Adrenal gland (tissue), 12 donors: ENCODE measurements around the gene PRDX2. TPM values are rescaled to one million over a fixed set of nuclear protein-coding genes. Genes with fewer than 3 reads are reported as not detected.

Experiments used
- DNase-seq, 7 donors: peaks; one replicate each; pipeline ENCODE4 v3.0.0-alpha.2; 2019 to 2020
- H3K27ac ChIP-seq, 5 donors: fragments of 200-600 bp; sonication (generic) in 4 of 5; 1 replicate in 3 of 5; 2 replicates in 2 of 5; pipeline versions ENCODE4 v1.5.1 to v1.8.0; 2016 to 2020; ENCODE audit warnings: mild to moderate bottlenecking in 1 of 5
- H3K27me3 ChIP-seq: fragments of 200-600 bp; 2 replicates; pipeline ENCODE4 v1.8.0; 2021
- H3K36me3 ChIP-seq, 2 donors: fragments of 200-600 bp; replicated peaks in 1 of 2; 1 replicate in 1 of 2; 2 replicates in 1 of 2; pipeline versions ENCODE4 v1.5.1 to v1.8.0; 2018 to 2022
- H3K4me1 ChIP-seq, 2 donors: fragments of 200-600 bp; replicated peaks in 1 of 2; 1 replicate in 1 of 2; 2 replicates in 1 of 2; pipeline versions ENCODE4 v1.5.1 to v1.8.0; 2018 to 2021
- H3K4me3 ChIP-seq, 4 donors: fragments of 200-600 bp; sonication (generic) in 3 of 4; one replicate each; pipeline ENCODE4 v1.5.1; 2016 to 2018
- H3K9me3 ChIP-seq, 3 donors: fragments of 200-600 bp; sonication (generic) in 1 of 3; replicated peaks in 1 of 3; 1 replicate in 2 of 3; 2 replicates in 1 of 3; pipeline versions ENCODE4 v1.5.1 to v1.8.0; 2016 to 2021
- CTCF ChIP-seq, 6 experiments: fragments of 450-650 bp in 4 of 6; fragments of 200-600 bp in 2 of 6; sonication (generic) in 1 of 6; IDR thresholded peaks; 1 replicate in 5 of 6; 2 replicates in 1 of 6; pipeline versions ENCODE4 v1.5.1 to v1.8.0; 2016 to 2021; ENCODE audit warnings: antibody characterized with exemption in 6 of 6, mild to moderate bottlenecking in 2 of 6, moderate library complexity in 1 of 6
- POLR2A ChIP-seq, 2 donors: fragments of 450-650 bp; IDR thresholded peaks; one replicate each; pipeline ENCODE4 v1.6.1; 2017; ENCODE audit warnings: antibody characterized with exemption in 2 of 2, mild to moderate bottlenecking in 2 of 2, moderate library complexity in 1 of 2
- WGBS, 4 donors: extraction: QIAGEN DNeasy Blood & Tissue Kit in 2 of 4; methylation state at CpG; one replicate each; pipeline versions ENCODE4 v1.1.5 to v1.1.7; 2013 to 2017; 5-methylcytosine and 5-hydroxymethylcytosine counted together
- intact Hi-C, 2 donors: fragments of 100-400 bp; cut with DNase I; formaldehyde crosslinking; loops; one replicate each; pipeline versions ENCODE4 v1.14.1 to v1.15.0; 2022 to 2023
- polyA plus RNA-seq, 3 donors: library from polyadenylated mRNA; stranded (reverse); fragments of 200-250 nt in 2 of 3; fragments of 350-450 nt in 1 of 3; fragmentation: Illumina TruSeq in 1 of 3; extraction: RNeasy Lipid Tissue Mini Kit (QIAGEN cat#74804) in 1 of 3; gene quantifications; one replicate each; pipeline ENCODE4 v1.2.3, GENCODE V29; 2013 to 2014
- total RNA-seq, 9 donors: library from RNA; depleted of rRNA in 4 of 9; stranded (reverse); fragments of >200 nt in 4 of 9; fragments of 120-200 nt in 1 of 9; fragmentation: NEBNext Ultra II Directional in 1 of 9; extraction: Animal tissue kit (Norgen Biotek cat#: 25700) in 1 of 9; gene quantifications; one replicate each; pipeline versions ENCODE4 v1.1.0 to v1.2.4, GENCODE V29; 2013 to 2023
- donor health status: healthy with polysubstance abuse.
- donor health status: Bipolar disorder and iron deficiency.
- donor health status: DM: yes; HTN: yes; CAD: no.
- donor health status: DM: no; HTN: no; CAD: no.
- donor health status: DM: no; HTN: no; CAD: no.
- donor health status: DM: yes; HTN: yes; CAD: no.

The PRDX2 gene
- total and polyA plus RNA-seq, 12 donors = 146 to 1,660 (median 835) TPM

GRCh38 chr19:12783291-12783848 is 18.2 kb downstream of the PRDX2 start:
- intact Hi-C loops = no loop called here
- WGBS, 4 donors = 5 to 11% (median 8%) methylated on average over 4 to 16 of the region's 16 CpGs
- Histone ChIP-seq H3K9me3 (no peaks in the 10 kb centered on the region), H3K27me3 (no peaks in the 10 kb centered on the region), H3K36me3 (no peaks in the 10 kb centered on the region), H3K4me3 (peak overlapping the region in 1 of 4 donors; percentile 54), H3K4me1 (peaks cover 35 to 64% of the 10 kb centered on the region in 2 donors), H3K27ac (peak overlapping the region; percentile 81 to 99 (median 91))
- TF ChIP-seq CTCF (IDR thresholded peaks at IDR 0.05) (no peak), POLR2A (IDR thresholded peaks at IDR 0.05) (no peak)
- peak in 1 of 7 donors; percentile 70 for DNase-seq

GRCh38 chr19:12782424-12783290 is 18.9 kb downstream of the PRDX2 start:
- Histone ChIP-seq H3K27ac (peak overlapping the region; percentile 81 to 99 (median 91)), H3K36me3 (no peaks in the 10 kb centered on the region), H3K4me3 (peak overlapping the region in 2 of 4 donors; percentile 17 to 54), H3K4me1 (peaks cover 32 to 62% of the 10 kb centered on the region in 2 donors), H3K9me3 (no peaks in the 10 kb centered on the region), H3K27me3 (no peaks in the 10 kb centered on the region)
- intact Hi-C loops = no loop called here
- TF ChIP-seq CTCF (IDR thresholded peaks at IDR 0.05) (peak in 1 of 6 experiments; percentile 2), POLR2A (IDR thresholded peaks at IDR 0.05) (peak; percentile 73 to 75)
- DNase-seq = peak; percentile 89 to 96 (median 92)
- 0 to 2% (median 1%) methylated on average over 18 to 88 of the region's 88 CpGs; no CpG with 5 or more reads in 1 of the 4 donors for WGBS, 4 donors

GRCh38 chr19:12782174-12782423 is 19.5 kb downstream of the PRDX2 start:
- Histone ChIP-seq H3K36me3 (no peaks in the 10 kb centered on the region), H3K9me3 (no peaks in the 10 kb centered on the region), H3K4me1 (peaks cover 32 to 62% of the 10 kb centered on the region in 2 donors), H3K4me3 (peak overlapping the region in 2 of 4 donors; percentile 17 to 54), H3K27me3 (no peaks in the 10 kb centered on the region), H3K27ac (peak overlapping the region; percentile 75 to 99 (median 87))
- WGBS, 4 donors = 0 to 1% (median 0%) methylated on average over 9 to 12 of the region's 12 CpGs
- DNase-seq = peak in 1 of 7 donors; percentile 88
- intact Hi-C loops = no loop called here
- TF ChIP-seq POLR2A (IDR thresholded peaks at IDR 0.05) (peak in 1 of 2 donors; percentile 59), CTCF (IDR thresholded peaks at IDR 0.05) (no peak)

GRCh38 chr19:12779162-12779993 is 22.2 kb downstream of the PRDX2 start:
- H3K4me3 ChIP-seq = peak overlapping the region in 1 of 4 donors; percentile 67

More at GRCh38 chr19:12779162-12779993, 22.2 kb downstream of the PRDX2 start:
- intact Hi-C loops = loop anchor here in 1 of 2 donors (2.0 kb wide), 1 partner anchor 15 kb away; no protein-coding TSS in a partner anchor
- Histone ChIP-seq H3K9me3 (no peaks in the 10 kb centered on the region), H3K27me3 (no peaks in the 10 kb centered on the region), H3K27ac (peak overlapping the region; percentile 55 to 96 (median 88)), H3K4me1 (peaks cover 37 to 55% of the 10 kb centered on the region in 2 donors), H3K36me3 (no peaks in the 10 kb centered on the region)
- TF ChIP-seq CTCF (IDR thresholded peaks at IDR 0.05) = no peak
- no peak for TF ChIP-seq POLR2A (IDR thresholded peaks at IDR 0.05)
- peak in 6 of 7 donors; percentile 48 to 82 (median 78) for DNase-seq
- WGBS, 4 donors = 25 to 47% (median 44%) methylated on average over 9 to 15 of the region's 15 CpGs
